GM12878 (cell line): Measurements from ENCODE around the gene FARS2. TPM values are rescaled to one million over a fixed set of nuclear protein-coding genes. Genes with fewer than 3 reads are reported as not detected.

Source experiments
- ATAC-seq: fragments of 200-7000 bp; cut with Tn5 transposase; 3 replicates; pipeline ENCODE4 v1.9.1; 2020; ENCODE audit warnings: mild to moderate bottlenecking, moderate library complexity
- BruUV-seq: library from RNA; stranded (reverse); fragments of 400-500 nt; replicated peaks from 2 replicates; lab custom pipeline; 2021; lab: Mats Ljungman, UMichigan
- CTCF ChIA-PET: fragments of 300-600 bp; sonication (Branson Sonifier 250); formaldehyde crosslinking; extraction: SDS; loops from one replicate; lab custom pipeline; 2021; ENCODE audit warnings: inconsistent platforms; lab: Yijun Ruan, JAX
- POLR2A ChIA-PET: fragments of 350-600 bp; formaldehyde crosslinking; extraction: SDS; loops from one replicate; lab custom pipeline; 2021; ENCODE audit warnings: inconsistent platforms; lab: Charles Lee
- RAD21 ChIA-PET: fragments of 300-600 bp; sonication (Branson Sonifier 250); formaldehyde crosslinking; loops from one replicate; lab custom pipeline; 2023; ENCODE audit warnings: antibody characterized with exemption; ENCODE audit not compliant: unreplicated experiment; lab: Charles Lee
- SMC1A ChIA-PET: fragments of 300-600 bp; sonication (Branson Sonifier 250); formaldehyde crosslinking; loops from one replicate; lab custom pipeline; 2023; ENCODE audit not compliant: unreplicated experiment, uncharacterized antibody; lab: Charles Lee
- DNase-seq: peaks from one replicate; pipeline ENCODE4 v3.0.0-alpha.2; 2011; ENCODE audit warnings: low read depth, low spot score
- FAIRE-seq: peaks from 3 replicates; lab custom pipeline; 2011; peaks lifted over from hg19 to GRCh38; lab: Jason Lieb, UNC
- H2AFZ ChIP-seq: 2 replicates; pipeline ENCODE4 v1.6.0; 2011; ENCODE audit warnings: low read depth, low read length, control low read depth; ENCODE audit not compliant: control insufficient read depth
- H3K27ac ChIP-seq: 2 replicates; pipeline ENCODE4 v1.5.1; 2011; ENCODE audit warnings: control low read depth; ENCODE audit not compliant: control insufficient read depth, insufficient read depth
- H3K27me3 ChIP-seq, 2 experiments: replicated peaks in 1 of 2; 2 replicates each; pipeline versions ENCODE4 v1.6.0 to v1.6.1; 2011; ENCODE audit warnings: low read length in 1 of 2; ENCODE audit not compliant: control insufficient read depth in 2 of 2, insufficient read depth in 2 of 2
- H3K36me3 ChIP-seq, 2 experiments: 2 replicates each; pipeline ENCODE4 v1.5.1; 2011; ENCODE audit warnings: low read length in 1 of 2; ENCODE audit not compliant: control insufficient read depth in 2 of 2, insufficient read depth in 2 of 2
- H3K4me1 ChIP-seq: 2 replicates; pipeline ENCODE4 v1.6.1; 2011; ENCODE audit warnings: mild to moderate bottlenecking, low read length, moderate library complexity, mixed read lengths; ENCODE audit not compliant: control insufficient read depth, insufficient read depth
- H3K4me2 ChIP-seq: 2 replicates; pipeline ENCODE4 v1.6.0; 2011; ENCODE audit warnings: control low read depth; ENCODE audit not compliant: control insufficient read depth, insufficient read depth
- H3K4me3 ChIP-seq: fragments of 200-600 bp; sonication (generic); 2 replicates; pipeline ENCODE4 v1.5.1; 2016
- H3K79me2 ChIP-seq: 2 replicates; pipeline ENCODE4 v1.6.0; 2011; ENCODE audit warnings: low read length; ENCODE audit not compliant: control insufficient read depth, insufficient read depth
- H3K9ac ChIP-seq: 2 replicates; pipeline ENCODE4 v1.8.0; 2011; ENCODE audit warnings: low read length, control low read depth, mixed read lengths; ENCODE audit not compliant: control insufficient read depth, insufficient read depth
- H3K9me3 ChIP-seq: replicated peaks from 3 replicates; pipeline ENCODE4 v1.5.1; 2011; ENCODE audit warnings: mild to moderate bottlenecking, low read length; ENCODE audit not compliant: control insufficient read depth, insufficient read depth
- H4K20me1 ChIP-seq: 2 replicates; pipeline ENCODE4 v1.6.0; 2011; ENCODE audit not compliant: control insufficient read depth, insufficient read depth
- BCL11A ChIP-seq: IDR thresholded peaks from 2 replicates; pipeline ENCODE4 v1.6.1; 2011; ENCODE audit warnings: low read depth, low read length
- CREB1 ChIP-seq: IDR thresholded peaks from 2 replicates; pipeline ENCODE4 v1.6.1; 2012; ENCODE audit warnings: low read depth, mild to moderate bottlenecking, inconsistent platforms
- EGR1 ChIP-seq, 2 experiments: IDR thresholded peaks; 1 replicate in 1 of 2; 2 replicates in 1 of 2; pipeline ENCODE4 v1.6.1; 2011 to 2012; ENCODE audit warnings: low read depth in 2 of 2, low read length in 2 of 2, borderline replicate concordance in 1 of 2, mild to moderate bottlenecking in 1 of 2, moderate library complexity in 1 of 2
- FOXK2 ChIP-seq: fragments of 450-650 bp; IDR thresholded peaks from 2 replicates; pipeline ENCODE4 v1.6.1; 2017; ENCODE audit warnings: mild to moderate bottlenecking, moderate library complexity
- MYC ChIP-seq: IDR thresholded peaks from 2 replicates; pipeline ENCODE4 v1.6.1; 2011; ENCODE audit warnings: mild to moderate bottlenecking, low read length, moderate library complexity, inconsistent platforms; ENCODE audit not compliant: insufficient read depth, insufficient replicate concordance, insufficient read length, severe bottlenecking
- NFIC ChIP-seq: IDR thresholded peaks from 2 replicates; pipeline ENCODE4 v1.6.1; 2012; ENCODE audit warnings: low read depth, mild to moderate bottlenecking, inconsistent platforms, low read length, moderate library complexity
- NFYA ChIP-seq: IDR thresholded peaks from 2 replicates; pipeline ENCODE4 v1.6.1; 2011; ENCODE audit warnings: low read depth, mild to moderate bottlenecking, low read length, improper control_type of control experiment, borderline replicate concordance
- NR2F1 ChIP-seq: fragments of 450-650 bp; conservative IDR thresholded peaks from 2 replicates; pipeline ENCODE4 v1.6.1; 2017; ENCODE audit warnings: mild to moderate bottlenecking
- POU2F2 ChIP-seq: IDR thresholded peaks from 3 replicates; pipeline ENCODE4 v1.6.1; 2011; ENCODE audit warnings: low read depth, mild to moderate bottlenecking, low read length, borderline replicate concordance
- RFX5 ChIP-seq: IDR thresholded peaks from 2 replicates; pipeline ENCODE4 v1.6.1; 2011; ENCODE audit warnings: low read depth, low read length, improper control_type of control experiment
- RUNX3 ChIP-seq: IDR thresholded peaks from 2 replicates; pipeline ENCODE4 v1.6.1; 2012; ENCODE audit warnings: low read length, inconsistent platforms
- SKIL ChIP-seq: fragments of 450-650 bp; IDR thresholded peaks from 2 replicates; pipeline ENCODE4 v1.6.1; 2017; ENCODE audit warnings: mild to moderate bottlenecking, low read depth, inconsistent platforms; ENCODE audit not compliant: poor library complexity, severe bottlenecking
- SPI1 ChIP-seq: IDR thresholded peaks from 2 replicates; pipeline ENCODE4 v1.6.1; 2011; ENCODE audit warnings: low read depth, mild to moderate bottlenecking, low read length, moderate library complexity, borderline replicate concordance; ENCODE audit not compliant: insufficient read depth
- SREBF1 ChIP-seq: IDR thresholded peaks from 2 replicates; pipeline ENCODE4 v1.6.1; 2012; ENCODE audit warnings: mild to moderate bottlenecking, low read length
- WGBS: methylation state at CpG from one replicate; pipeline ENCODE4 v1.1.6; 2016; ENCODE audit warnings: low lambda C conversion rate; ENCODE audit not compliant: insufficient replicate concordance, insufficient coverage; ENCODE audit errors: missing lambda C conversion rate; 5-methylcytosine and 5-hydroxymethylcytosine counted together
- in situ Hi-C: fragments of 300-500 bp; cut with MboI; formaldehyde crosslinking; loops from 9 replicates; pipeline ENCODE4 v1.14.3; 2018; ENCODE audit warnings: mixed read lengths
- intact Hi-C: fragments of 100-400 bp; cut with micrococcal nuclease; formaldehyde crosslinking; loops from one replicate; pipeline ENCODE4 v1.14.2; 2022; ENCODE audit not compliant: unreplicated experiment
- polyA plus RNA-seq, 11 experiments: library from polyadenylated mRNA; depleted of rRNA in 4 of 11; unstranded in 6 of 11; stranded (reverse) in 5 of 11; fragments of >200 nt; fragmentation: Nextera tagmentation in 4 of 11; fragmentation: Illumina TruSeq in 1 of 11; extraction: Ambion mirVana in 4 of 11; extraction: Trizol in 1 of 11; gene quantifications; 1 replicate in 1 of 11; 2 replicates in 10 of 11; pipeline versions ENCODE4 v1.2.1 to v1.2.3, GENCODE V29; 2011 to 2016; ENCODE audit warnings: inconsistent platforms in 2 of 11, missing spikeins in 2 of 11, low read depth in 1 of 11
- total RNA-seq, 4 experiments: library from RNA; depleted of rRNA in 3 of 4; stranded (reverse); fragments of >200 nt in 3 of 4; fragmentation: Illumina TruSeq in 1 of 4; extraction: Trizol in 1 of 4; gene quantifications; 2 replicates each; pipeline versions ENCODE4 v1.2.1 to v1.2.3, GENCODE V29; 2013 to 2021

Gene FARS2
- total and polyA plus RNA-seq, 10 of the 15 experiments (the other 5 are each of a cell fraction or from before 2014, with no cell fraction given): 16.8 to 46.7 (median 25.6) TPM

- no peak overlapping the region for H3K4me2 ChIP-seq
- RAD21 ChIA-PET: no interaction called here
- ATAC-seq (no peak), FAIRE-seq (no peak), DNase-seq (no peak)
- H3K9me3 ChIP-seq: no peaks in the 10 kb centered on the region
- no peak overlapping the region for H3K9ac ChIP-seq
- H3K4me3 ChIP-seq: no peak overlapping the region
- SMC1A ChIA-PET: interaction anchor here (0.9 kb wide), 1 partner anchor 11 kb away, joined by 3 read pairs; no protein-coding TSS in a partner anchor
- no TSS peak for BruUV-seq
- peaks cover 3% of the 10 kb centered on the region for H3K4me1 ChIP-seq
- H3K36me3 ChIP-seq: no peaks in the 10 kb centered on the region
- H3K27me3 ChIP-seq: no peaks in the 10 kb centered on the region
- WGBS: 94% methylated on average over 8 of the region's 8 CpGs
- CTCF ChIA-PET: interaction anchor here (0.9 kb wide), 1 partner anchor 260 kb away, joined by 3 read pairs; no protein-coding TSS in a partner anchor
- H3K79me2 ChIP-seq: no peaks in the 10 kb centered on the region
- no peak overlapping the region for H2AFZ ChIP-seq
- H4K20me1 ChIP-seq: no peaks in the 10 kb centered on the region
- in situ Hi-C loops (no loop called here), intact Hi-C loops (no loop called here)
- no peak overlapping the region for H3K27ac ChIP-seq
- POLR2A ChIA-PET: no interaction called here
- no peak for TF ChIP-seq MYC
- no peak for TF ChIP-seq NFYA
- no peak for TF ChIP-seq RUNX3
- TF ChIP-seq FOXK2: no peak
- TF ChIP-seq CREB1: no peak
- TF ChIP-seq SPI1: no peak
- no peak for TF ChIP-seq RFX5
- no peak for TF ChIP-seq SREBF1
- TF ChIP-seq BCL11A: no peak
- no peak for TF ChIP-seq POU2F2
- TF ChIP-seq NFIC: no peak
- no peak for TF ChIP-seq SKIL
- TF ChIP-seq EGR1 (IDR thresholded peaks at IDR 0.05; ENCODE audit: borderline replicate concordance in 1 of 2, low read depth in 2 of 2, low read length in 2 of 2): no peak
- no peak for TF ChIP-seq NR2F1
These were observed 469.4 kb downstream of the FARS2 start for GRCh38 chr6:5730585-5731263.
